Right ventricle myocardium inferior (tissue), 1 donor: Measurements from ENCODE around the gene NPEPPS. TPM values are rescaled to one million over a fixed set of nuclear protein-coding genes. Genes with fewer than 3 reads are reported as not detected.
"Not testable (repeated sequence)": the region's sequence is repeated elsewhere in the genome, so short reads cannot be mapped to it uniquely, and the experiment has no call there.

ENCODE experiments used
- ATAC-seq: fragments of 200-7000 bp; cut with Tn5 transposase; one replicate; pipeline ENCODE4 v1.9.1; 2020; ENCODE audit warnings: mild to moderate bottlenecking, moderate library complexity
- DNase-seq: peaks from one replicate; pipeline ENCODE4 v3.0.0; 2021; ENCODE audit errors: missing footprints
- intact Hi-C: fragments of 100-400 bp; cut with DNase I; formaldehyde crosslinking; loops from one replicate; pipeline ENCODE4 v1.11.0; 2022
- long read RNA-seq: library from polyadenylated mRNA; unstranded; transcript quantifications from one replicate; pipeline ENCODE4 v2.0.0, GENCODE V29; 2021
- total RNA-seq: library from RNA; stranded (reverse); fragmentation: NEBNext Ultra II Directional; extraction: Animal tissue kit (Norgen Biotek cat#: 25700); gene quantifications from one replicate; pipeline ENCODE4 v1.2.1, GENCODE V29; 2021
- donor health status: DM: no; HTN: yes; CAD: no; lungs with severe emphysema.

NPEPPS gene, protein sequence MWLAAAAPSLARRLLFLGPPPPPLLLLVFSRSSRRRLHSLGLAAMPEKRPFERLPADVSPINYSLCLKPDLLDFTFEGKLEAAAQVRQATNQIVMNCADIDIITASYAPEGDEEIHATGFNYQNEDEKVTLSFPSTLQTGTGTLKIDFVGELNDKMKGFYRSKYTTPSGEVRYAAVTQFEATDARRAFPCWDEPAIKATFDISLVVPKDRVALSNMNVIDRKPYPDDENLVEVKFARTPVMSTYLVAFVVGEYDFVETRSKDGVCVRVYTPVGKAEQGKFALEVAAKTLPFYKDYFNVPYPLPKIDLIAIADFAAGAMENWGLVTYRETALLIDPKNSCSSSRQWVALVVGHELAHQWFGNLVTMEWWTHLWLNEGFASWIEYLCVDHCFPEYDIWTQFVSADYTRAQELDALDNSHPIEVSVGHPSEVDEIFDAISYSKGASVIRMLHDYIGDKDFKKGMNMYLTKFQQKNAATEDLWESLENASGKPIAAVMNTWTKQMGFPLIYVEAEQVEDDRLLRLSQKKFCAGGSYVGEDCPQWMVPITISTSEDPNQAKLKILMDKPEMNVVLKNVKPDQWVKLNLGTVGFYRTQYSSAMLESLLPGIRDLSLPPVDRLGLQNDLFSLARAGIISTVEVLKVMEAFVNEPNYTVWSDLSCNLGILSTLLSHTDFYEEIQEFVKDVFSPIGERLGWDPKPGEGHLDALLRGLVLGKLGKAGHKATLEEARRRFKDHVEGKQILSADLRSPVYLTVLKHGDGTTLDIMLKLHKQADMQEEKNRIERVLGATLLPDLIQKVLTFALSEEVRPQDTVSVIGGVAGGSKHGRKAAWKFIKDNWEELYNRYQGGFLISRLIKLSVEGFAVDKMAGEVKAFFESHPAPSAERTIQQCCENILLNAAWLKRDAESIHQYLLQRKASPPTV
- total RNA-seq = 83.9 TPM
- long read RNA-seq, full-length matches to known transcripts = 47 of 76 reads
- long read RNA-seq, partial matches to known transcripts = 19 of 76 reads
- long read RNA-seq, other reads (novel, unspliced or antisense) = 10 of 76 reads

DNA sequence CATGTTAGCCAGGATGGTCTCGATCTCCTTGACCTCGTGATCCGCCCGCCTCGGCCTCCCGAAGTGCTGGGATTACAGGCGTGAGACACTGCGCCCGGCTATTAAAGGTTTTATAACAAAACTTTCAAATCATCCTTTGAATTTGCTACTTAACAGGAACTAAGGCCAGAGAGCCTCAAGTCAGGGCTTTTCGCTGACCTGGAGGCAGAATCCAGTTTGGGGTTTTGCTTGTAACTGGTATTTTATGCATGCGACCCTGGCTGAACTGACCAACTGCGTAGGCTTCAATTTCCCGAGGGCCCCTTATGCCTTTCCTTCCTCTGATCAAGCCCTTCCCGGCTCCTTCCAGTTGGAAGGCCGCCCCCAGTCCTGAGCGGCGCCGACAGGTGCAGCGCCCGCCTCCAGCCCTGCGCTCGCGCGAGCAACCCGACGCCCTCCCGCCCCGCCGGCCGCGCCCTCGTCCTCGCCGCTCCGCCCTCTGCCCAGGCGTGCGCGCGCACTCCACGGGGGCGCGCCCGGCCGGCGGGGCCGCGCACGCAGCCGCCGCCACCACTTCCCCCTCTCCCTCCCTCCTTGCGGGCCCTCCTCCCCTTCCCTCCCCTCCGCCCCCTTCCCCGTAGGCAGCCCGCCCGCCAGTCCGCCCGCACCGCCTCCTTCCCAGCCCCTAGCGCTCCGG is at the start of gene NPEPPS:
Gene NPEPPS, plus strand, starts transcription at position 552 of the 676 bp plus-strand sequence. CDS start 193 bp downstream, outside the sequence.
- peak; percentile 95 for ATAC-seq
- intact Hi-C loops = not testable (repeated sequence)
- DNase-seq = peak; percentile 93

DNA sequence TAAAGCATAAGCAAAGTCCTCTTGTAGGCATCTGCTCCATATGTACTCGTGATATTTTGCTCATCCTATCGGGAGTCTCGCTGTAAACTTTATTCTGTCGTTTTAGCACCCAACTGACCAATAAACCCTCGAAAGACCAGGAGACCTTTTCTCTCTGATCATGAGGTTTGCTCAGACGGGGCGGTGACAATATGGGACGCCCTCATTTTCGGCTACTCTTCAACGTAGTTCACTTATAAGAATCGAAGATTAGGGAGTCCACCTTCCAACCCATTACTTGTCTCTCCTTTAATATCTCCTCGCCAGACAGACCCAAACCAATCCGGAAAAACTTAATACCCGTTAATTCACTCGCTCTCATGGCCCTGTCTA is 39.1 kb upstream of the NPEPPS start:
- DNase-seq, intact Hi-C loops, ATAC-seq: not testable (repeated sequence)

DNA sequence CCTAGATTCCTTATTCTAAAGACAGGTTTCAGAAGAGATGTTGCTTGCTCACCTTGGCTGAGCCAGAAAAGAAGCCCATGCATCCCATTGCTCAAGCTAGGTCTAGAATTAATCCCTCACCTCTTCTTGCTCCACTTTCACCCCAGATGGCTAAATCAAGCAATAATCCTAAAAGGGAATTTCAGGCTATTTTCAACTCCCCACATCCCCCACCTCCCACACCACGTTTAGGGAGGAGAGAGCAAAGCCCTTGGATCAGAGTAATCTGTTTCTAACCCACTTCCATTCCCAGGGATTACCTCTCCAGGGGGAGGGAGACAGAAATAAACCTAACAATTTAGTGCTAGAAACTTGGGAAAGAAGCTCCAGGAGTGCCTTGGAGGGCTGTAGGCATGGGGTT is 31.8 kb upstream of the NPEPPS start:
- intact Hi-C loops, DNase-seq, ATAC-seq: not testable (repeated sequence)

DNA sequence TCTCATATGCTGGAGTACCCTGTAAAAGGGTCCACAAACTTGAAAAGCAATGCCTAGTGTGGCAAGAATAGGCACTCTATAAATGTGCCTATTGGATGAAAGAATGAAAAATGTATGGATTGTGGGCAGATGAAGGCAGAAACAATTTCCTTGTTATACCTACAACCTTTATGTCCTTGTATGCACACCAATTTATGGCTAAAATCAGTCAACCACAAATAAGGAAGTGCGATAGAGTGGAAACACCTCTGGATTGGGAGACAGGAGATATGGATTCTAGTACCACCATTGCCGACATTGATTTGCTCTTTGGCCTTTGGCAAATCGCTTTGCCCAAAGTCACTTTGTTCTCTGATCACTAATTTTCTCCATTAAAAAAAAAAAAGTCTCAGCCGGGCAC is 31.4 kb upstream of the NPEPPS start:
- intact Hi-C loops, DNase-seq, ATAC-seq: not testable (repeated sequence)

DNA sequence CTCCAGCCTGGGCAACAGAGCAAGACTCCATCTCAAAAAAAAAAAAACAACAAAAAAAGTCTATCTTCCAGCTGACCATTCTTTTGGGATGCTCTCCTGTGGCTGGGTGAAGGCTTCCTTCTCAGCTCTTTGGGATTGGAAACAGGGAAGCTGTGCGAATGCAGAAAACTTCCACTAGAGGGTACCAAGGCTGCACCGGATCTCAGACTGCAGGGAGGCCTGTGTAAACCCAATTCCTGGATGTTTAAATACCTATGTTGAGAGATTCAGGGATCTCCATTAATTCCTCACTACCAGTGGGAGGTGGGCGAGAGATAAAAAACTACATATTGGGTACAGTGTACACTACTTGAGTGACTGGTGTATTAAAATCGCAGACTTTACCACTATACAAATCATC is 30.3 kb upstream of the NPEPPS start:
- ATAC-seq = peak; percentile 39
- intact Hi-C loops = loop anchor here (10.0 kb wide), 1 partner anchor 114 kb away; no protein-coding TSS in a partner anchor

DNA sequence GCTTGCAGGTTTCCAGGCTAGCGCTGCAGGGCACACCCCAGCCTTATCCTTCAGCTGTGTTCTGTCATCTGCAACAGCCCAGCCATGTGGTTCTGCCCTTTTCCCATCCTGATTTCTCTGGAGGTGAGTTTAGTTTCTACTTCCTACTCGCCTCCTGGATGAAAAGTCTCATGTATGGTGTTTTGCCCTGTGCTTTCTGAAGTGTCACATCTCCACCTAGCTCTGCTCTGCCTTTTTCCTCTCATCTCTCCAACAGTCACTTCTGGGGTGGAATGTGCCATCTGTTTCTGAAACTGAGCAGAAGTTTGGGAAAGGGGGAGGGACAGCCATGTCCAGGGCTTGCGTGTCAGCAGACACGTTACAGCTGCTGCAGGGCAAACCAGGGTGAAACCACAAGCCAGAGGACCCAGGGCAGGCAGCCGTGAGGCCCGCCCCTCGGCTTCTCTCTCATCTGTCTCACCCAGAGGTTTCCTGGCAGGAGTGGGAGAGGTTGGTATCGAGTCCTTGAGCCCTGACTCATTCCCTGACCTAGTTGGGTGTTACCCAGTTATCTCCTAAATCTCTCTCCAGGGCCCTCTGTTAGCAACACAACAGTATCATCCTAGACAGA is 28.7 kb upstream of the NPEPPS start:
- DNase-seq (peak; percentile 80), ATAC-seq (peak; percentile 92)
- intact Hi-C loops = loop anchor here (10.0 kb wide), 1 partner anchor 113 kb away; no protein-coding TSS in a partner anchor

More for the DNA sequence above, 30.3 kb upstream of the NPEPPS start:
- not testable (repeated sequence) for DNase-seq

DNA sequence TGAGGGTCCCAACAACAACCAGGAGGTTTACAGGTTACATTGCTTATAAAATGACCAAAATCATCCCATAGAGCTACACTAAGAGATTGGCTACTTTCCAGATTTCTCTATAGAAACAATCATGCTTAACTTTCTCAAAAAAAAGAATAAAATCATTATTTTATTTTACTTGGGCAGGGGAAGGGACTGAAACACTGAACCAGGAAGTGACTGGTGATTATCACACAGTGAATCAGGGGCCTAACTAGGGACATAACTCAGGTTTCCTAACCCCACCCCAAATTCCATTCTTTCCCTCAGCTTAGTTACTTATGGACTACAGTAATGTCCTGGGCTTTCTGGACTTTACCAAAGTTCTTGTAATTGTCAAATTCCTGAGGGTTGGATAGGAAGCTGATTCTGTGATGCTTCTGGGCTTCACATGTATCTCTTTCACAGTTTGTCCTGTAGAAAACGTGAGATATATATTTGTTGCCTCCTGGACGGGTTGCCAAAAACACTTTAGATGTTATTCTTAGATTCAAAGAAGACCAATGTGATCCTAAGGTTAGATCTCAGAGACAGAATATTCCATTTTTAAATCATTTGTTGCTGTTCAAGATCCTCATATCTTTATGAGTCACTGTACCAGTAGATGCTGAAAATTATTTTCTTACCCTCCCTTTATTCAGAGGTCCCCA is 28.0 kb upstream of the NPEPPS start:
- not testable (repeated sequence) for ATAC-seq, DNase-seq
- intact Hi-C loops = loop anchor here (10.0 kb wide), 1 partner anchor 112 kb away; no protein-coding TSS in a partner anchor

DNA sequence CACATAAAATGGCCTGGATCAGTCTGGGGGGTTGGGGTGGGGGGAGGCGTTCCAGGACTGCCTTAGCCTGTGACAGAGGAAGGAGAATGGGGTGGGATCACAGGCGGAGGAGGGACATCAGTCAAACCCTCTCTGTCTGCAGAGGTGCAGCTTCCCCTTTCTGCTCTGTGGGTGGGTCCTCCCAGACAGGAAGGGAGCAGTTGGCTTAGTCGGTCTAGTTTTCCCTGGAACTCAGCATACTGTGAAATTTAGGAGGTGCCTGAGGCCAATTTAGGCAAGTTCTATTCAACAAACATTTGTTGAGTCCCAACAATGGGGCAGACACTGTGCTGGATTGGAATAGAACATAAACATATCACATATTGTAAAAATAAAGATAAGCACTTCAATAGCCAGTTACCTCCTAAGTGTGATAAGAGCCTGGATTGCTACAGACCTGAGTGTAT is 19.2 kb upstream of the NPEPPS start:
- DNase-seq, intact Hi-C loops: not testable (repeated sequence)
- peak; percentile 52 for ATAC-seq

DNA sequence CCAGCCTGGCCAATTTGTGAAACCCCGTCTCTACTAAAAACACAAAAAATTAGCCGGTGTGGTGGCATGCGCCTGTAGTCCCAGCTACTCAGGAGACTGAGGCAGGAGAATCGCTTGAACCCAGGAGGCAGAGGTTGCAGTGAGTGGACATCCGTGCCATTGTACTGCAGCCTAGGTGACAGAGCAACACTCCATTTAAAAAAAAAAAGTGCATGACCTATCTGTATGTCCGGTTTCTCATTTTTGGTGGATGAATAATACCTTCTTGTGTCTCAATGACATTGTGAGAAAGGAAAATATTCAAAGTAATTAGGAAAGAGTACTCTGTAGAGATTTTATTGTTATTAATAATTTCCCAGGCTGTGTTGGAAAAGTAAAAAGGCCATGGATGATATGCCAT is 17.6 kb upstream of the NPEPPS start:
- ATAC-seq, DNase-seq, intact Hi-C loops: not testable (repeated sequence)

DNA sequence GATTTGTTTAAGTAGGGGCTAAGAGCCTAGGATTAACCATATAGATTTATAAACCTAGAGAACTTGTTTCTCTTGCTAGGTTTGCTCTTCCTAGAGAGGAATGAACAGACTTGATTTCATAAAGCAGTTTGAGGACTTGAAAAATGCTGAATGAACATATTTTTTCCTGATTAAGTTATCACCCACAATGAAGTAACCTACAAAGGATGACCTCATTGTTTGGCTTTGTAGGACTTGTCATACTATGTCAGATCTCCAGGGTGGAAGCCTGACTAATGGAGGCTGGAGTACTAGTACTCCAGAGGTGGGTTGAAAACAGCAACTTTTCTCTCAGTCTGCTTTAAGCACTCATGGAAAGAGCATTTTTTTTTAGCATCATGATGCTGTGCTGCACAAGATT is 12.0 kb upstream of the NPEPPS start:
- ATAC-seq, DNase-seq, intact Hi-C loops: not testable (repeated sequence)

DNA sequence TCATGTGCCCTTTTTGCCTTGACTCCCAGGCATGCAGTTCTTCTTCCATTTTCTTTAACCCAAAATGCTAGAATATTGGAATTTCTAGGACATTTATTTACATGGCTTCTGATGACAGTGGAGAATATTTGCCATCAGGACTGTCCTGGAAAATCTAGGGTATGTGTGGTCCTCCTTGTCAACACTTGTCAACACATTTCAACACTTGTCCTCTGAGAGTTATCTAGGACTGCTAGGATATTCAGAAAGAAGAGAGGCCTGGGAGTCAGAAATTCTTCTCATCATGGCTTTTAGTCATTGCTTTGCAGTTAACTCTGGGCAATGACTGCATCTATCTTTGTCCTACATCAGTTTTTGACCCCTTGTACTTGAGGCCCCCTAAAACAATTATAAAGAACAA is 11.5 kb upstream of the NPEPPS start:
- DNase-seq, intact Hi-C loops, ATAC-seq: not testable (repeated sequence)

DNA sequence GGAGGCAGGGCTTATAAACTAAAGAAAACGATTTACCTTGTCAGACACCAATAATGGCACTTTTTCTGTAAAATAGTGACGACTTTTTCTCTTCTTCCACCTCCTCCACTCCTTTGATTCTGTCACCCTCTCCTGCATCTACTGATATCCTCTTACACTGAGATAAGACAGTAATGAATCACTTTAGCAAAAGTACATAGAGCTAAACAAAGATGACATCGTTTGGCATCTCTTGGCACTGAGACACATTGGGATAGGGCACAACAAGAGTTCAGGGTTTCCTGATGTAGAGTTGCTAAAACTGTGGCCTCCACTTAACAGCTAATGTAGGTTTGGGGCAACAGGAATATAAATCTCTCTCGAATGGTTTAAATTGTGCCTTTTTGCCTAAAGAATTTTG is 10.6 kb upstream of the NPEPPS start:
- DNase-seq, intact Hi-C loops, ATAC-seq: not testable (repeated sequence)

DNA sequence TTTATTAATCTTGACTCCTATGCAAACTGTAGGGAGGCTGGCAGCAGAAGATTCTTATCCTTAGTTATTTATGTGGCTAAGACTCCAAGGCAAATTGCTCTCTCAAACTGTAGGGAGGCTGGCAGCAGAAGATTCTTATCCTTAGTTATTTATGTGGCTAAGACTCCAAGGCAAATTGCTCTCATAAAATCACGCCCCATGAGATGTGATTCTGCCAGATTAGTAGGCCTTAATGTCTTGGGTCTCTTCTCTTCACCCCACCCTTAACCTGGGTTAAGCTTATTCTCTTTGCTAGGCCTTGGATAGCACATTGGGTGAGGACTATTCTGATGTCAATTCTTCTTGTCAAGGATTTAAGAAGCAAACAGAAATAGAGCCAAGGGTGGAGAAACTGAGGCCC is 9.5 kb upstream of the NPEPPS start:
- DNase-seq, intact Hi-C loops, ATAC-seq: not testable (repeated sequence)

DNA sequence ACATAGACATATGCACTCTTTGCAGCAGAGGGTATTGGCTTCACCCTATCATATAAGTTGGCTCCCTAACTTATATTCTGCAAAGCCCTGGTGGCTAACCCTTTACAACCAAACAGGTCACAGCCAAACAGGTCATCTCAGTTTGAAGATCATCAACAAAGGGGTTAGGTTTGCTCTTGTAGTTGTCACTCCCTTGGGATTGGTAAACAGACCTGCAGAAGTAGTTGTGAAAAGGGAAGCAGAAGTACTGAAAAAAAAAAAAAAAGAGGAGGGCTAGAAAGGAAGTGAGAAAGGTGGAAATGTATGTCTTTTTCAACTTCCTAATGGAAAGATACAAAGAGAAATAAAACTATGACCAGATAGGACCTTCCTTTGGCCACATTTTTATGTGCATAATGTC is 8.6 kb upstream of the NPEPPS start:
- ATAC-seq, intact Hi-C loops: not testable (repeated sequence)

DNA sequence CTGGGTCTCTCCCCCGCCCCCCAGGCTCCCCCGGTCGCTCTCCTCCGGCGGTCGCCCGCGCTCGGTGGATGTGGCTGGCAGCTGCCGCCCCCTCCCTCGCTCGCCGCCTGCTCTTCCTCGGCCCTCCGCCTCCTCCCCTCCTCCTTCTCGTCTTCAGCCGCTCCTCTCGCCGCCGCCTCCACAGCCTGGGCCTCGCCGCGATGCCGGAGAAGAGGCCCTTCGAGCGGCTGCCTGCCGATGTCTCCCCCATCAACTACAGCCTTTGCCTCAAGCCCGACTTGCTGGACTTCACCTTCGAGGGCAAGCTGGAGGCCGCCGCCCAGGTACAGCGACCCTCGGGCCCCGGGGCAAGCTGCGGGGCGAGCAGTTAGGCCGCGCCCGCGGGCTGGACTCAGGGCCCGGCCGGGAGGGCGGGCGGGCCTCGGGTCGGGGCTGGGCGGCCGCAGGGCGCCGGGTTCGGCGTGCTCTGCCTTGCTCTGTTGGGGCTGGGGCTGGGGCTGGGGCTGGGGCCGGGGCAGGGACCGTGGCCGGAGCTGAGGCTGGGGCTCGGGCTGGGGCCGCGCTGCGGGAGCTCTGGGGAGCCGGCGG is 419 bp downstream of the NPEPPS start:
- DNase-seq, intact Hi-C loops: not testable (repeated sequence)
- peak; percentile 47 for ATAC-seq

More for the DNA sequence above, 8.6 kb upstream of the NPEPPS start:
- not testable (repeated sequence) for DNase-seq

DNA sequence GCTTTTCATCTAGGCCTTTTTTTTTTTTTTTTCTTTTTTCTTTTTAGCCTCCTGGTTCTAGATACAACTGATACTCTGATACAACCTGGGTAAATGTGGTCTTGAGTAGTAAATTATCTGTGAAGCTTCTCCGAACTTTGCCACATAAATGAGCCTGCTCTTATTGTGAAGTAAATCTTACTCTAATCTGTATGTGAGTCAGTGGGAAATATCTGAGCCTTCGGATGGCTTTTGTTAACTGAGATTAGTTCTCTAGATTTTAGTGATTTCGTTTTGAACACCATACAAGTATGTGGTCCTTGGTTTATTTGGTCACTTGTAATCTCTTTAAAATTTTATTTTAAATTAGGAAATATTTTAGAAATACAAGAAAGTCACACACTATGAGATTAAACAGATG is 8.2 kb downstream of the NPEPPS start:
- intact Hi-C loops, ATAC-seq, DNase-seq: not testable (repeated sequence)

DNA sequence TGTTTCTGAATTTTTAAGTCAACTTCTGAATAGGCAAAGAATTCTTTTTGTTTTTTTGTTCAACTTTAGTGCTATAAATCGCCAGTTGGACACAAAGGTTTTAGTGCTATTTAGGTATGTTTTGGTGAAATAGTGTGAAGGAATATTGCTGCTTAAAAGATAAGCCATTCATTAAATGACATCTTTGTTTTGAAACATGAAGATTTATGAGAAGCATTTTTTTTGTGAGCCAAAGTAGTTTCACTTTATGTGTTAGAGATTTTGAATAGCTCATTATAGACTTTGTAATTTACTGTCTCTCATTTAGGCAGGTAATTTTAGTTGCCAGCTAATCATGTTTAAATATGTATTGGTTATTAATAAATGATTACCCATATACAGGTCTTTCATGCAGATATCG is 10.8 kb downstream of the NPEPPS start:
- ATAC-seq, DNase-seq, intact Hi-C loops: not testable (repeated sequence)
